Tibial artery (tissue), 4 donors: ENCODE data around the gene SAMD14.
"Not testable (repeated sequence)": the region's sequence is repeated elsewhere in the genome, so short reads cannot be mapped to it uniquely, and the experiment has no call there.

ENCODE experiments used
- DNase-seq, 2 donors: peaks; one replicate each; pipeline ENCODE4 v3.0.0-alpha.2; 2019
- H3K27ac ChIP-seq, 2 donors: fragments of 200-600 bp; sonication (generic) in 1 of 2; 1 replicate in 1 of 2; 2 replicates in 1 of 2; pipeline ENCODE4 v1.5.1; 2018 to 2019; ENCODE audit warnings: mild to moderate bottlenecking in 1 of 2
- H3K27me3 ChIP-seq, 2 donors: fragments of 200-600 bp; sonication (generic) in 1 of 2; one replicate each; pipeline versions ENCODE4 v1.5.1 to v1.6.0; 2016 to 2019
- H3K36me3 ChIP-seq, 3 donors: fragments of 200-600 bp; sonication (generic) in 2 of 3; one replicate each; pipeline ENCODE4 v1.5.1; 2016 to 2019; ENCODE audit warnings: mild to moderate bottlenecking in 2 of 3
- H3K4me1 ChIP-seq, 4 donors: fragments of 200-600 bp; sonication (generic) in 2 of 4; 1 replicate in 3 of 4; 2 replicates in 1 of 4; pipeline ENCODE4 v1.5.1; 2016 to 2019
- H3K4me3 ChIP-seq, 2 donors: fragments of 200-600 bp; sonication (generic) in 1 of 2; 1 replicate in 1 of 2; 2 replicates in 1 of 2; pipeline ENCODE4 v1.5.1; 2018 to 2019; ENCODE audit warnings: mild to moderate bottlenecking in 2 of 2
- H3K9me3 ChIP-seq, 3 donors: fragments of 200-600 bp; sonication (generic) in 1 of 3; one replicate each; pipeline ENCODE4 v1.5.1; 2016 to 2019
- CTCF ChIP-seq, 2 experiments: fragments of 200-600 bp in 1 of 2; fragments of 450-650 bp in 1 of 2; IDR thresholded peaks; one replicate each; pipeline ENCODE4 v1.5.1; 2017 to 2019; ENCODE audit warnings: antibody characterized with exemption in 2 of 2, mild to moderate bottlenecking in 1 of 2, moderate library complexity in 1 of 2
- intact Hi-C: fragments of 100-400 bp; cut with DNase I; formaldehyde crosslinking; loops from one replicate; pipeline ENCODE4 v1.15.0; 2023; ENCODE audit warnings: low total_unique reads

Gene SAMD14

GRCh38 chr17:50062293-50063243 lies 67.4 kb downstream of the SAMD14 start:
- DNase-seq = peak; percentile 72 to 93
- Histone ChIP-seq H3K9me3 (no peaks in the 10 kb centered on the region), H3K27ac (peak overlapping the region; percentile 97 to 99), H3K4me3 (peak overlapping the region in 1 of 2 donors; percentile 95), H3K27me3 (no peaks in the 10 kb centered on the region), H3K36me3 (peaks cover 6 to 7% (median 6%) of the 10 kb centered on the region in 3 donors), H3K4me1 (peaks cover 0 to 96% (median 88%) of the 10 kb centered on the region in 4 donors)
- intact Hi-C loops = loop anchor here (5.0 kb wide), 1 partner anchor 35 kb away; no protein-coding TSS in a partner anchor
- no peak for TF ChIP-seq CTCF (IDR thresholded peaks at IDR 0.05)

GRCh38 chr17:50061713-50062045 lies 68.3 kb downstream of the SAMD14 start:
- DNase-seq, H3K36me3 ChIP-seq, H3K9me3 ChIP-seq, H3K27me3 ChIP-seq: not testable (repeated sequence)
- H3K4me1 ChIP-seq = peaks cover 0 to 95% (median 90%) of the 10 kb centered on the region in 4 donors
- peak overlapping the region; percentile 97 to 99 for H3K27ac ChIP-seq
- peak overlapping the region; percentile 14 to 95 for H3K4me3 ChIP-seq
- intact Hi-C loops = loop anchor here (5.0 kb wide), 1 partner anchor 34 kb away; no protein-coding TSS in a partner anchor

GRCh38 chr17:50060951-50061712 lies 68.8 kb downstream of the SAMD14 start:
- H3K27me3 ChIP-seq = no peaks in the 10 kb centered on the region
- peak; percentile 85 to 97 for DNase-seq
- H3K9me3 ChIP-seq = no peaks in the 10 kb centered on the region
- peaks cover 0 to 91% (median 86%) of the 10 kb centered on the region in 4 donors for H3K4me1 ChIP-seq
- no peaks in the 10 kb centered on the region for H3K36me3 ChIP-seq
- intact Hi-C loops = loop anchor here (5.0 kb wide), 1 partner anchor 34 kb away; no protein-coding TSS in a partner anchor
- H3K4me3 ChIP-seq = peak overlapping the region; percentile 88 to 95
- peak overlapping the region; percentile 97 to 99 for H3K27ac ChIP-seq
- TF ChIP-seq CTCF (IDR thresholded peaks at IDR 0.05) = no peak
